SU-DHL-6 (cell line): Measurements from ENCODE around the gene CLEC20A.

Experiments
- CTCF ChIP-seq: fragments of 200-600 bp; sonication (generic); IDR thresholded peaks from one replicate; pipeline ENCODE4 v1.5.1; 2017; ENCODE audit warnings: antibody characterized with exemption, mild to moderate bottlenecking, low read length, moderate library complexity; ENCODE audit not compliant: insufficient read depth, poor library complexity, severe bottlenecking
- EZH2phosphoT487 ChIP-seq: fragments of 200-600 bp; sonication (generic), shearing (Covaris generic); conservative IDR thresholded peaks from 2 replicates; pipeline ENCODE4 v1.6.1; 2018; ENCODE audit warnings: mild to moderate bottlenecking, antibody characterized with exemption, low read length, moderate library complexity, mixed read lengths

GRCh38 chr1:178533121-178533946 is 36.6 kb upstream of the CLEC20A start:
- TF ChIP-seq CTCF, result no peak
- TF ChIP-seq EZH2phosphoT487, result no peak
